PFSK-1 (cell line): Measurements from ENCODE around the gene IRX5.

Experiments used
- FOXP2 ChIP-seq: optimal IDR thresholded peaks from 2 replicates; pipeline ENCODE3; 2011; ENCODE audit warnings: borderline replicate concordance, control low read depth, inconsistent platforms; ENCODE audit not compliant: insufficient read depth; ENCODE audit errors: extremely low read length, extremely low read depth
- POLR2AphosphoS5 ChIP-seq: IDR thresholded peaks from 2 replicates; pipeline ENCODE4 v1.6.1; 2012; ENCODE audit warnings: low read depth, mild to moderate bottlenecking, control low read depth, low read length, moderate library complexity
- SIN3A ChIP-seq: IDR thresholded peaks from 2 replicates; pipeline ENCODE4 v1.6.1; 2012; ENCODE audit warnings: mild to moderate bottlenecking, low read length, moderate library complexity, borderline replicate concordance; ENCODE audit not compliant: insufficient read depth
- TAF1 ChIP-seq: IDR thresholded peaks from 2 replicates; pipeline ENCODE4 v1.6.1; 2012; ENCODE audit warnings: low read length, control low read depth, borderline replicate concordance; ENCODE audit not compliant: insufficient read depth
- TF ChIP-seq, protein P1 (sequence below), 2 experiments: IDR thresholded peaks; 2 replicates each; pipeline versions ENCODE4 v1.6.1 to v1.8.0; 2011 to 2012; ENCODE audit warnings: low read depth in 2 of 2, low read length in 2 of 2, control low read depth in 1 of 2, inconsistent platforms in 1 of 2, mild to moderate bottlenecking in 1 of 2, moderate library complexity in 1 of 2; ENCODE audit not compliant: insufficient read depth in 1 of 2

IRX5 gene

DNA sequence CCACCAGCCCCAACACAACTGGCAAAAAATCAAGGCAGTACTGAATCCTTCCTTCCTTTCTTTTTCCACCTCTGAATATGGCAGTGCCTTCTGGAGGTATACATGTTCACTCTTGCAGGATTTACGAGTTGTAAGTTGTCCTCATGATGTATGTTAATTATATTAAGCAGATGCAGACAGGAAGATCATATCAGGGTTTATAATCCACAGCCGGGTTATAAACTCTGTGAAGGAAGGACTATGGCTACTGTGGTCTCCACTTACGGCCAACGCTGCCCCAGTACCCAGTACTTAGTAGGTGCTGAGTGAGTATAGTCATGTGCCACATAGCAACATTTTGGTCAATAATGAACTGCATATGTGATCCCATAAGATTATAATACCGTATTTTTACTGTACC is 19.6 kb upstream of the IRX5 start:
- TF ChIP-seq SIN3A (no peak), POLR2AphosphoS5 (no peak), FOXP2 (no peak), TAF1 (no peak)
- TF ChIP-seq, protein P1, sequence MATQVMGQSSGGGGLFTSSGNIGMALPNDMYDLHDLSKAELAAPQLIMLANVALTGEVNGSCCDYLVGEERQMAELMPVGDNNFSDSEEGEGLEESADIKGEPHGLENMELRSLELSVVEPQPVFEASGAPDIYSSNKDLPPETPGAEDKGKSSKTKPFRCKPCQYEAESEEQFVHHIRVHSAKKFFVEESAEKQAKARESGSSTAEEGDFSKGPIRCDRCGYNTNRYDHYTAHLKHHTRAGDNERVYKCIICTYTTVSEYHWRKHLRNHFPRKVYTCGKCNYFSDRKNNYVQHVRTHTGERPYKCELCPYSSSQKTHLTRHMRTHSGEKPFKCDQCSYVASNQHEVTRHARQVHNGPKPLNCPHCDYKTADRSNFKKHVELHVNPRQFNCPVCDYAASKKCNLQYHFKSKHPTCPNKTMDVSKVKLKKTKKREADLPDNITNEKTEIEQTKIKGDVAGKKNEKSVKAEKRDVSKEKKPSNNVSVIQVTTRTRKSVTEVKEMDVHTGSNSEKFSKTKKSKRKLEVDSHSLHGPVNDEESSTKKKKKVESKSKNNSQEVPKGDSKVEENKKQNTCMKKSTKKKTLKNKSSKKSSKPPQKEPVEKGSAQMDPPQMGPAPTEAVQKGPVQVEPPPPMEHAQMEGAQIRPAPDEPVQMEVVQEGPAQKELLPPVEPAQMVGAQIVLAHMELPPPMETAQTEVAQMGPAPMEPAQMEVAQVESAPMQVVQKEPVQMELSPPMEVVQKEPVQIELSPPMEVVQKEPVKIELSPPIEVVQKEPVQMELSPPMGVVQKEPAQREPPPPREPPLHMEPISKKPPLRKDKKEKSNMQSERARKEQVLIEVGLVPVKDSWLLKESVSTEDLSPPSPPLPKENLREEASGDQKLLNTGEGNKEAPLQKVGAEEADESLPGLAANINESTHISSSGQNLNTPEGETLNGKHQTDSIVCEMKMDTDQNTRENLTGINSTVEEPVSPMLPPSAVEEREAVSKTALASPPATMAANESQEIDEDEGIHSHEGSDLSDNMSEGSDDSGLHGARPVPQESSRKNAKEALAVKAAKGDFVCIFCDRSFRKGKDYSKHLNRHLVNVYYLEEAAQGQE (IDR thresholded peaks at IDR 0.05; ENCODE audit: insufficient read depth in 1 of 2, low read depth in 2 of 2, low read length in 2 of 2), result no peak

DNA sequence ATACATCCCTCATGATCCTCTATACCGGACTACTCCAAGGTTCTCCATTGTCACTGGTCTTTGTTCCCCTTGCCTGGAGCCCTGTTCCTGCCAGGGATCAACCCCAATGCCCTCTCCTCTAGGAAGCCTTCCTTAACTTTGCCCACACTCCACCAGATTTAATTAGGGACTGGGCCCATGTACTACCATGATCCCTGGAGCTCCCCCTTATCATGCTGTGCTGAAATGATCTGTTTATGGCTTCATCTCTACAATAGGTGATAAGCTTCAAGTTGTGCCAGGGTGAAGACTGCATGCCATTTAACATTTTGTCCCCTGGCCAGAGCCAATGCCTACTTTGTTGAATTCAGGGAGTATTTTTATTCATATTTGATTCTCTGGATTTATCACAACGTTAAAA is 17.9 kb upstream of the IRX5 start:
- TF ChIP-seq, protein P1 (IDR thresholded peaks at IDR 0.05; ENCODE audit: insufficient read depth in 1 of 2, low read depth in 2 of 2, low read length in 2 of 2), result no peak
- no peak for TF ChIP-seq POLR2AphosphoS5
- no peak for TF ChIP-seq TAF1
- no peak for TF ChIP-seq FOXP2
- TF ChIP-seq SIN3A, result no peak

GRCh38 chr16:54921206-54921824 is 9.3 kb upstream of the IRX5 start:
- TF ChIP-seq TAF1 (no peak), POLR2AphosphoS5 (no peak), FOXP2 (no peak), SIN3A (no peak)
- TF ChIP-seq, protein P1 (IDR thresholded peaks at IDR 0.05; ENCODE audit: insufficient read depth in 1 of 2, low read depth in 2 of 2, low read length in 2 of 2), result no peak

DNA sequence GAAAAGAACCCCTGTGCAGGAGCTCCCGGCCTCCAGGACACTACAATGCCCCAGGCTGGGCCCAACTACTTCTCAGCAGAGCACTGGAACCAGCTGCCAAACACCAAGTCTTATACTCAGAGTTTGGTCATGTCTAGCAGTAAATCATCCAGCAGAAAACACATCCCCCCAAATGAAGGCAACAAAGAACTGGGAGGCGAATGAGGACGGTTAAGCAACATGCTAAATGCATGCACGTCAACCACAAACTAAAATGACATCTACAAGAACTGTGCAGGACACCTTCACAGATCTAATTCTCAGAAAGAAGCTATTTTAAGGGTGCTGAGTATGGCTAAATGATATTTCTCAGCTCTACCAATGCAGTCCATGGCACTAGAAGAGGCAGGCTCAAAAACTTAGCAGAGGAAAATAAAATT is 7.6 kb upstream of the IRX5 start:
- TF ChIP-seq TAF1, result no peak
- TF ChIP-seq, protein P1 (IDR thresholded peaks at IDR 0.05; ENCODE audit: insufficient read depth in 1 of 2, low read depth in 2 of 2, low read length in 2 of 2), result no peak
- no peak for TF ChIP-seq SIN3A
- TF ChIP-seq POLR2AphosphoS5, result no peak
- TF ChIP-seq FOXP2, result no peak
